Chondrocyte (in vitro differentiated cells): ENCODE measurements around the gene JAG1. TPM values are rescaled to one million over a fixed set of nuclear protein-coding genes. Genes with fewer than 3 reads are reported as not detected.
A peak's percentile ranks its signal among the peaks of the same experiment; 100 is the strongest.

ENCODE experiments used
- DNase-seq: peaks from one replicate; pipeline ENCODE4 v3.0.0; 2021; ENCODE audit warnings: mixed read lengths, low spot score
- H3K27ac Mint-ChIP-seq: one replicate; pipeline ENCODE4 v1.8.0; 2021; ENCODE audit warnings: mild to moderate bottlenecking, moderate library complexity, mixed read lengths; ENCODE audit not compliant: unreplicated experiment
- H3K27me3 Mint-ChIP-seq: 2 replicates; pipeline ENCODE4 v1.8.0; 2021; ENCODE audit warnings: low read depth, mixed read lengths
- H3K36me3 Mint-ChIP-seq: 2 replicates; pipeline ENCODE4 v1.8.0; 2021; ENCODE audit warnings: low read depth, mixed read lengths
- H3K4me1 Mint-ChIP-seq: 2 replicates; pipeline ENCODE4 v1.8.0; 2021; ENCODE audit warnings: low read depth, mild to moderate bottlenecking, mixed read lengths
- H3K4me3 Mint-ChIP-seq: one replicate; pipeline ENCODE4 v1.8.0; 2021; ENCODE audit warnings: mild to moderate bottlenecking, moderate library complexity, mixed read lengths; ENCODE audit not compliant: unreplicated experiment
- H3K9me3 Mint-ChIP-seq: 2 replicates; pipeline ENCODE4 v1.8.0; 2021; ENCODE audit warnings: low read depth, mixed read lengths
- total RNA-seq: library from RNA; stranded (reverse); gene quantifications from 3 replicates; pipeline ENCODE4 v1.2.1, GENCODE V29; 2021
- TF ChIP-seq, protein P1 (sequence below): fragments of 200-600 bp; sonication (generic); IDR thresholded peaks from 2 replicates; pipeline ENCODE4 v1.5.0; 2021; ENCODE audit warnings: antibody characterized with exemption, mild to moderate bottlenecking, moderate library complexity

JAG1 gene
- total RNA-seq, 1 donor from 2014 or later, result 510 TPM

DNA sequence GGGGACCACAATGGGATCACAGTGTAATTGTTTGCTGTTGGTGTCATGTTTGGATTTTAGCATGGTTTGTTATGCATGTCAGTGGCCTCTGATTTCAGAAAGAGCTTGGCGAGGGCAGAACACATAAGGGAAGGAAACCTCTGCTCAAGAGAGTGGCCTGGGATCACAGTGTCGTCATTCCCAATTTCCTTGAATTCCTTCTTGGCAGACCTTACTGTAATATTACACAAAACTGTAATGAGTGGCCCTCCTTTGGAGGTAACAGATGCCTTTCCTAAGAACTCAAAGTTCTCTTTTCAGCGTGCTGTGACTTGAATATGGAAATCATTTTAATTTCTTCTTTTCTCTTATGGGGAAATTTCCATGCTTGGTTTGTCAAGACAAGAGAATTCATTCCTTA lies 46.9 kb downstream of the JAG1 start:
- Mint-ChIP-seq H3K4me1 (peaks cover 91% of the 10 kb centered on the region), H3K27ac (peak overlapping the region; percentile 49), H3K4me3 (no peak overlapping the region), H3K27me3 (no peaks in the 10 kb centered on the region), H3K9me3 (no peaks in the 10 kb centered on the region), H3K36me3 (no peaks in the 10 kb centered on the region)
- TF ChIP-seq, protein P1, sequence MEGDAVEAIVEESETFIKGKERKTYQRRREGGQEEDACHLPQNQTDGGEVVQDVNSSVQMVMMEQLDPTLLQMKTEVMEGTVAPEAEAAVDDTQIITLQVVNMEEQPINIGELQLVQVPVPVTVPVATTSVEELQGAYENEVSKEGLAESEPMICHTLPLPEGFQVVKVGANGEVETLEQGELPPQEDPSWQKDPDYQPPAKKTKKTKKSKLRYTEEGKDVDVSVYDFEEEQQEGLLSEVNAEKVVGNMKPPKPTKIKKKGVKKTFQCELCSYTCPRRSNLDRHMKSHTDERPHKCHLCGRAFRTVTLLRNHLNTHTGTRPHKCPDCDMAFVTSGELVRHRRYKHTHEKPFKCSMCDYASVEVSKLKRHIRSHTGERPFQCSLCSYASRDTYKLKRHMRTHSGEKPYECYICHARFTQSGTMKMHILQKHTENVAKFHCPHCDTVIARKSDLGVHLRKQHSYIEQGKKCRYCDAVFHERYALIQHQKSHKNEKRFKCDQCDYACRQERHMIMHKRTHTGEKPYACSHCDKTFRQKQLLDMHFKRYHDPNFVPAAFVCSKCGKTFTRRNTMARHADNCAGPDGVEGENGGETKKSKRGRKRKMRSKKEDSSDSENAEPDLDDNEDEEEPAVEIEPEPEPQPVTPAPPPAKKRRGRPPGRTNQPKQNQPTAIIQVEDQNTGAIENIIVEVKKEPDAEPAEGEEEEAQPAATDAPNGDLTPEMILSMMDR, result no peak
- no peak for DNase-seq

DNA sequence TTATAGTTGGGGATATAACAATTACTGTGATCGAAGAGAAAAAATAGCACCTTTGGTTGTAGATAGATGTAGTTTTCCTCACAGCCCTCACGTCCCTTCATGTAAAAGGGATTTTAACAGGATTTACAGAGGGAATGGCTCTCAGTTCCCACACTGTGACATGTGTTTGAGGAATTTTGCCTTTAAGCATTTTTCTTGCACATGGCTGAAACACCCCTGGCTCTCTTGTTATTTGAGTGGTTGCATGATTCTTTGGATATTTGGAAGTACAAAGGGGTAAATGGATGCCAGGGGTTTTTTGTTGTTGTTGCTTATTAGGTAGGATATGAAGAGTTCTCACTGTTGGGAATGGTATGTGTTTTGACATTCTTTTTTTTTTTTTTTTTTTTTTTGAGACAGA lies 48.2 kb downstream of the JAG1 start:
- H3K27ac Mint-ChIP-seq, result peak overlapping the region; percentile 91
- H3K4me3 Mint-ChIP-seq, result no peak overlapping the region
- no peak for DNase-seq
- H3K27me3 Mint-ChIP-seq, result no peaks in the 10 kb centered on the region
- no peaks in the 10 kb centered on the region for H3K9me3 Mint-ChIP-seq
- no peaks in the 10 kb centered on the region for H3K36me3 Mint-ChIP-seq
- H3K4me1 Mint-ChIP-seq, result peaks cover 94% of the 10 kb centered on the region
- TF ChIP-seq, protein P1, result no peak

DNA sequence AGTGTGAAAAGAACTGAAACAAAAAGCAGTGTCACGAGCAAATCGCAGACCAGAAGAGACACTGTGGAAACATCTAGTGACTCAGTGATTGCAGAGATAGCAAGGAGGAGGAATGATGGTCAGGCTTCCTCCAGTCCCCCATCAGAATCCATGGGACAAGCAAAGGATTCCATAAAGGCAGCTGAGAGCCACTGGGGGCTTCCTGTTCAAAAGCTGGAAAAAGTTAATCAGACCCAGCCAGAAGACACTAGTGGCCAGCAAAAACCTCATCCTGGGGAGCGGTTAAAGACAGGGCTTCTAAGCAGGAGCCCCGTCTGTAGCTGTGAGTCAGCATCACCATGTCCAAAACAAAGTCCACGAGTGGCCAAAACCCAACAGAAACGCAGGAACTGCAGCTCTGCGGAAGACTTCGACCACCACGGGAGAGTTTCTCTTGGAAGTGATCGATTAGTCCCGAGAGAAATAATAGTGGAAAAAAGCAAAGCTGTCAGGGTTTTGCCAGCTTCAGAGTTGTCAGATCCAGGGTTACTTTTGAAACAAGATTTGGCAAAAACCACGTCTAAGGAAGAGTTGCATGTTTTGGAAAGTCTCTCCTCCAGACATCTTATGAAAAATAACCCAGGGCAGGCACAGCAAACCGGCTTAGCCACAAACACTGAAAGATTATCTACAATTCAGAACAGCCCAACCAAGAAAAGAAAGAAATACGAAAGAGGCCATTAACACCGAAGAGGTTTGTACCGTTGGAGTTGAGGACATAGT lies 51.0 kb downstream of the JAG1 start:
- no peaks in the 10 kb centered on the region for H3K9me3 Mint-ChIP-seq
- no peaks in the 10 kb centered on the region for H3K36me3 Mint-ChIP-seq
- DNase-seq, result no peak
- H3K27me3 Mint-ChIP-seq, result no peaks in the 10 kb centered on the region
- TF ChIP-seq, protein P1, result no peak
- peaks cover 95% of the 10 kb centered on the region for H3K4me1 Mint-ChIP-seq
- peak overlapping the region; percentile 93 for H3K27ac Mint-ChIP-seq
- peak overlapping the region; percentile 8 for H3K4me3 Mint-ChIP-seq

DNA sequence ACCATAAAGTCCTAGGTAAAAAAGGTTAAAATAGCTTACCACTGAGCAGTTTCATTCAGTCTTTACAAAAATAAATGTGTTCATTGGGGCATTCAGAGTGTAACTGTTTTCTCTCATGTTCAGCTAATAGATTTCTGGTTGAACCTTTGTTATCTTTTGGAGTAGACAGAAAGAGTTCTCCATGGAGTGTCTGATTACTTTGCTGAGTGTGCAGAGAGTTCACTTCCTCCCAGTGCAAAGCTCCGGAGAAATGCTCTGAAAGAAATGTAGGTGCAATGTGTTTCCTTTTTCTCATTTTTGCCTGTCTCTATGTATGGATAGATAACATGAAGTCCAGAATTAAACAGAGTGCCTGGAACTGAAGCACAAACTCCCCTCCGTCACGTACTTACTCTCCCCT lies 52.6 kb downstream of the JAG1 start:
- peak overlapping the region; percentile 95 for H3K27ac Mint-ChIP-seq
- DNase-seq, result no peak
- no peaks in the 10 kb centered on the region for H3K27me3 Mint-ChIP-seq
- no peak overlapping the region for H3K4me3 Mint-ChIP-seq
- peaks cover under 1% of the 10 kb centered on the region for H3K9me3 Mint-ChIP-seq
- peaks cover 78% of the 10 kb centered on the region for H3K4me1 Mint-ChIP-seq
- TF ChIP-seq, protein P1, result no peak
- peaks cover 2% of the 10 kb centered on the region for H3K36me3 Mint-ChIP-seq

DNA sequence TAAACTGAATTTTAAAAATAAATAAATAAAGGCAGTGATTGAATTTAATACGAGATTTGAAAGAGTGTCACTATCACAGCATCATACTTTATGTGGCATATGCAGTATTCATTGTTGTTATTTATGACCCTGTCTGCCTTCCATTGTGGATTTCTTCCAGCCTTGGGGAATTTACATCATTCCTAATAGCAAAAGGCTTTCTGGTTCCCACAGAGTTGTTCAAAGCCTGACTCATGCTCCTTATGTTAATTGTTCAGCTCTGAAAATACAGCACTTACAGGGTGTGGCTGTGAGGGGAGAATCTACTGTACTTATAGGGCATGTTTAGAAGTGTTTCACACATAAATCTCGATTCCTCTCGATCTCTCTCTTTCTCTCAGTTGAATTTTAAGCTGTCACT lies 54.4 kb downstream of the JAG1 start:
- DNase-seq, result no peak
- Mint-ChIP-seq H3K36me3 (peaks cover 5% of the 10 kb centered on the region), H3K9me3 (peaks cover 2% of the 10 kb centered on the region), H3K27ac (peak overlapping the region; percentile 95), H3K4me3 (no peak overlapping the region), H3K4me1 (peaks cover 61% of the 10 kb centered on the region), H3K27me3 (no peaks in the 10 kb centered on the region)
- TF ChIP-seq, protein P1, result no peak
